Gastroesophageal sphincter (tissue), 3 donors: ENCODE data around the gene GCSH.

ENCODE experiments used
- CTCF ChIP-seq, 4 experiments: fragments of 200-600 bp in 2 of 4; fragments of 450-650 bp in 2 of 4; sonication (generic) in 1 of 4; IDR thresholded peaks; one replicate each; pipeline ENCODE4 v1.5.1; 2017 to 2019; ENCODE audit warnings: antibody characterized with exemption in 4 of 4, mild to moderate bottlenecking in 2 of 4, moderate library complexity in 2 of 4
- POLR2AphosphoS5 ChIP-seq: sonication (generic); formaldehyde crosslinking; IDR thresholded peaks from one replicate; pipeline ENCODE4 v1.6.1; 2017; ENCODE audit warnings: antibody characterized with exemption

GRCh38 chr16:81061307-81061640 lies 34.9 kb downstream of the GCSH start:
- TF ChIP-seq POLR2AphosphoS5, result no peak
- no peak for TF ChIP-seq CTCF (IDR thresholded peaks at IDR 0.05)
